Skin epidermis (tissue), 12 donors: ENCODE measurements around the gene BIRC2.
"Not testable (repeated sequence)": the region's sequence is repeated elsewhere in the genome, so short reads cannot be mapped to it uniquely, and the experiment has no call there.

Experiments used
- H3K27ac ChIP-seq, 21 experiments: fragments of 200-600 bp; sonication (generic) in 11 of 21; one replicate each; pipeline ENCODE4 v1.5.0; 2020; ENCODE audit warnings: mild to moderate bottlenecking in 3 of 21, inconsistent platforms in 2 of 21, moderate library complexity in 2 of 21
- H3K4me3 ChIP-seq, 7 experiments: fragments of 200-600 bp; sonication (generic) in 2 of 7; one replicate each; pipeline ENCODE4 v1.5.0; 2020; ENCODE audit warnings: inconsistent platforms in 2 of 7, mild to moderate bottlenecking in 2 of 7, moderate library complexity in 1 of 7

BIRC2 gene

DNA sequence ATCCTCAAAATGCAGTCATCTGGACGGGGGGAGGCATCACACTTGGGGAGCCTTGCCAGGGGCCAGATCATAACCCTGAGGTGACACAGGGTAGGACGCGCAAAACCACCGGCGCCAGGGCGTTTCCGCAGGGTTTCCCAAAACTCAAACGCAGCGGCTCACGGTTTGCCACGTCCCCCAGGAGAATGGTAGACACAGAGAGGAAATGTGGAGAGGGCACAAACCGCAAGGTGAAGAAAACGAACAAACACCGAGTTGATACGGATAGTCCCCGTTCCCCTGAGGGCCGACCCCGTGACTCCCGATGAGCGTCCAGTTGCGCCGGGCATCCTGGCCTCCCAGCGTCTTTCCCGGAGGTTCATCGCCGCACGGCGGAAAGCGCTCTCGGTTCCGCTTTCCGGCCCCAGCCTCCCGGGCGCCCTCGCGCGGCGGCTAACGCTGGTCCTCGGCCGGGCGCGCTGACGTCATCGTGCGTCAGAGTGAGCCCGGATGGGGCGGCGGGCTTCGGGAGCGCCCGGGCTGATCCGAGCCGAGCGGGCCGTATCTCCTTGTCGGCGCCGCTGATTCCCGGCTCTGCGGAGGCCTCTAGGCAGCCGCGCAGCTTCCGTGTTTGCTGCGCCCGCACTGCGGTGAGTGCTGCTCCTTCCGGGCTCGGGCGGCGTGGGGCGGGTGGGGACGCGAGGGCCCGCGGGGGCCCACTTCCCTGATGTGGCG, at the start of gene BIRC2:
Gene BIRC2 (plus strand): TSS at position 467 of the 714 bp plus-strand sequence. CDS start 2,641 bp downstream, outside the sequence.
- peak within 1 kb of the TSS; percentile 56 to 86 (median 74) for H3K4me3 ChIP-seq
- peak within 1 kb of the TSS; percentile 91 to 100 (median 99) for H3K27ac ChIP-seq

GRCh38 chr11:102300837-102301236, 46.2 kb upstream of the BIRC2 start:
- H3K27ac ChIP-seq, result peak overlapping the region in 2 of 21 experiments; percentile 26 to 59
- H3K4me3 ChIP-seq, result not testable (repeated sequence)

DNA sequence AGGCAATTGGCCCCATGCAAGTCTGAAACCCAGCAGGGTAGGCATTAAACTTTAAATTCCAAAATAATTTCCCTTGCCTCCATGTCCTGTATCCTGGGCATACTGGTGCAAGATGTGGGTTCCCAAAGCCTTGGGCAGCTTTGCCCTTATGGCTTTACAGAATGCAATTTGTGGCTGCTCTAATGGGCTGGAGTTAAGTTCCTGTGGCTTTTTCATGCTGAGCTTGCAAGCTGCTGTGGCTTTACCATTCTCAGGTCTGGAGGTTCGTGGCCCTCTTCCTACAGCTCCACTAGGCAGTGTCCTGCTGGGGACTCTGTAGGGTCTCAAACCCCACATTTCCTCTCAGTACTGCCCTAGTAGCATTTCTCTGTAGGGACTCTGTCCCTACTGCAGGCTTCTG, 44.8 kb upstream of the BIRC2 start:
- Histone ChIP-seq H3K27ac (no peak overlapping the region), H3K4me3 (no peak overlapping the region)

GRCh38 chr11:102304686-102305085, 42.3 kb upstream of the BIRC2 start:
- H3K27ac ChIP-seq, result peak overlapping the region in 5 of 21 experiments; percentile 49 to 87 (median 82)
- H3K4me3 ChIP-seq, result no peak overlapping the region

DNA sequence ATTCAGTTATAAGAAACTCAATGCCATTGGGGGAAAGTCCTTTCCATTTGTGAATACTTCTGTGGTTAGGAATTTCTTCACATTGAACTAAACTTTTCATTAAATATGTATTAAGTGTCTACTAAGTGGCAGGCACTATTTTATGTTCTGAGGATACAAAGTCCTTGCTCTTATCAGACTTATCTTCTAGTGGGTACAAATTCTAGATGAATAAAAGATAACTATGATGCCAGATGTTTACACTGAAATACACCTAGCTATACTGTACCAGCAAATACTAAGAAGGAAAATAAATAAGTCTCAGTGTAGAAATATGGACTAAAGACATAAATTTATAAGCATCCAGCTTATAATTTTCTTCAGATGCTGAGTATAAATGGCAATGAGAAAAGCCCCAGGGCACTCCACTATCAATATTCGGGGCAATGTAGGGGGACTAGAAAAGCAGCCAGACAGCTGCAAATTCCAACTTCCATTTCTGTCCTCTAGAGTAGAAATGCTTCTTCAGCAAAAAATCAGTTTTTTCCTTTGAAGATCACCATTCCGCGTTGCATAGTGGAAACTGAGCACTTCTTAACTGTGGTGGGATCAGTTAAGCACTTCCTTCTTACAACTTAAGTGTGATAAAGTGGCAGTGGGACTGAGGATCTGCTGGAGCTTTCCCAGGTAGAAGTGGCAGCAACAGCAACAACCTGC, 41.5 kb upstream of the BIRC2 start:
- H3K27ac ChIP-seq, result peak overlapping the region in 18 of 21 experiments; percentile 19 to 87 (median 59)
- no peak overlapping the region for H3K4me3 ChIP-seq

DNA sequence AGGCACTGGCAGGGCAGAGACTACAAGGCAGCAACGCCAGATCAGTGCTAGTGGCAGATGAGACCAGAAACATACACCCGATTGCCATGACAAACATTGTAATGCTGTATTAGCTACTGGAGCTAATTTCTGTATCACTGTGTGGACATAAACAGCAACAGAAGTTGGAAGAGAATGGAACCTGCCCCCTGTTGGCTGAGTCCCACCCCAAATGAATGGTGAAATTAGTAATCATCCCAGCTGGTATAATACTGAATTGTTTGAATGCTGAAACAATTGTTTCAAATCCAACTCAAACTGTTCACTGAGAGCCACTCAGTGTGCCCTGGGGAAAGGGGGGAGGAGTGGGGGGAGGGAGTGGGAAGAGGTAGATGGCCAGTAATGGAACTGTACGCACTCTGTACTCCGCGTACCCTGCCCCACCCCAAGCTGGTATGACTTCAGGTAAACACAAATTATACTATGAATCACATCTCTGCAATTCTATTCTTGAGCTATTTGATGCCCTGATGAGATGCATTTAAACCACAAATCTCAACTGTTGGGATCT, 40.9 kb upstream of the BIRC2 start:
- no peak overlapping the region for H3K4me3 ChIP-seq
- H3K27ac ChIP-seq, result peak overlapping the region in 18 of 21 experiments; percentile 19 to 87 (median 59)

GRCh38 chr11:102306817-102307726, 39.9 kb upstream of the BIRC2 start:
- peak overlapping the region in 13 of 21 experiments; percentile 12 to 87 (median 66) for H3K27ac ChIP-seq

GRCh38 chr11:102307727-102308038, 39.3 kb upstream of the BIRC2 start:
- Histone ChIP-seq H3K4me3 (no peak overlapping the region), H3K27ac (peak overlapping the region in 6 of 21 experiments; percentile 19 to 86 (median 72))

More at GRCh38 chr11:102306817-102307726, 39.9 kb upstream of the BIRC2 start:
- H3K4me3 ChIP-seq, result no peak overlapping the region

DNA sequence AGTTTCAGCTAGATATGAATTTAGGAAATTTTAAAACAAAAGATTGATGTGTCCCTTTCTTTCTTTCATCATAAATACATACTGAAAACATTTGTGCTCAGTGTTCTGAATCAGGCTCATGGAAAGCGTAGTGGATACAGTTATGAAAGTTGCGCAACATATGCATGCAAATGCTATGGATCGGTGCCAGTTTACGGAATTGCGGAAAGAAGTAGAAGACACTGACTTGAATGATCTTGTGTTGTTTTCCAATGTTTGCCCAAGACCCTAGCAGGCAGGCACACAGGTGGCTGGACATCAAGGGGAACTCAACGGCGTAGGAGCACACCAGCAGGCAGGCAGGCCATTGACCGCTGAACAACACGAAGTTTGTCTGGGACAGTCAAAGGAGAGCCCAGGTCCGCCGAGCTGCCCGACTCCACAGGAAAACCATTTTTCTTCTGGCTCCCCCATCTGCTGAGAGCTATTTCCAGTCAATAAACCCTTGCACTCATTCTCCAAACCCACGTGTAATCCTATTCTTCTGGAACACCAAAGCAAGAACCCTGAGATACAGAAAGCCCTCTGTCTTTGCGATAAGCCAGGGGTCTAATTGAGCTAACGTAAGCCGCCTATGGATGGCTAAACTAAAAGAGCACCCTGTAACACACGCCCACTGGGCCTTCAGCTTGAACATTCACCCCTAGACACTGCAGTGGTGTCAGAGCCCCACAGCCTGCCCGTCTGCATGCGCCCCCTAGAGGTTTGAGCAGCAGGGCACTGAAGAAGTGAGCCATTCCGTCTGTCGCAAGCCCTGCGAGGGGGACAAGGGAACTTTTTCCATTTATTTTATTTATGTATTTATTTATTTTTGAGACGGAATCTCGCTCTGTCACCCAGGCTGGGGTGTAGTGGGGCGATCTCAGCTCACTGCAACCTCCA, 37.1 kb upstream of the BIRC2 start:
- H3K27ac ChIP-seq, result no peak overlapping the region
- no peak overlapping the region for H3K4me3 ChIP-seq

DNA sequence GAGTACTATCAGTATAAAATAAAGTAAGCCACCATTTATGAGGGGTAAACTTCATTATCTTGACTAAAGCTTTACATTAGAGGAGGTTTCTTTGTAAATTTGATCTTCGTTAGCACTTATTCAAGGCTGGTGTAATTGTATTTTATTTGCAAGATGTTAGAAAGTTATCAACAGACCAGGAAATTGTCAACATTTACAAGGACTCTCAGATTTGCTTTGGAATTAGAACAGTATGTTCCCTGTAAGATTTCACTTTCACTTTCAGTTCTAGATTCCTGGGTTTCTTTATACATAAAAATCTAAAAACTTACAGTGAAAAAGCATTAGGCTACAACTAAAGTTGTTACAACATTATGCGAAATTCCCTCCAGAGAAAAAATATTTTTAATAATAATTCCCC, 34.3 kb upstream of the BIRC2 start:
- H3K27ac ChIP-seq, result peak overlapping the region in 20 of 21 experiments; percentile 15 to 87 (median 67)
- peak overlapping the region in 2 of 7 experiments; percentile 2 to 18 for H3K4me3 ChIP-seq

GRCh38 chr11:102313238-102313940, 33.6 kb upstream of the BIRC2 start:
- peak overlapping the region in 2 of 7 experiments; percentile 2 to 18 for H3K4me3 ChIP-seq

GRCh38 chr11:102314784-102315183, 32.2 kb upstream of the BIRC2 start:
- H3K27ac ChIP-seq, result peak overlapping the region in 13 of 21 experiments; percentile 0 to 88 (median 63)

More at GRCh38 chr11:102313238-102313940, 33.6 kb upstream of the BIRC2 start:
- H3K27ac ChIP-seq, result peak overlapping the region in 20 of 21 experiments; percentile 15 to 87 (median 67)

DNA sequence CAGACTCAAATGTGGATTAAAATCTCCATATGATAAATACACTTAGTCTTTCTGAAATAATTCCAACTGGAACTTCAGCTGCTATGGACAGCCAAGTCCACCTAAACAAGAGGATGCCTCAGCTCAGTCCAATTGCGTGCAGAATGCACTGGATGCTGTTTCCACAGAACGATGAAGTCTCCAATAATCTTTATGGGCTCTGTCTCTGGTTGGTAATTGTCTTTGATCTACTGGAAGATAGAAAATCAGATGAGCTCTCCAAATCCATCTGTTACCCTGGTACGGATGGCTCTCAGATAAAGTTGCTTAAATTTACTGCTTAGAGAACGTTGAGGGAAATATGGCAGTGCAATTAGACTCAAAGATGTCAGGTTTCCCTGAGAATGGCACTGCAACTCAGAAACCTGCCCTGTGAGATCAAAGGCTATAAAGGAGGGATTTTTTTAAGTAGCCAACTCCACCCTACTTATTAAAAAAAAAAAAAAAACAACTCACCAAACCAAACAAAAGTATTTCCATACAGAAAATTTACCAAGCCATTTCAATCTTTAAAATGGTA, 30.6 kb upstream of the BIRC2 start:
- Histone ChIP-seq H3K4me3 (peak overlapping the region in 4 of 7 experiments; percentile 41 to 59 (median 50)), H3K27ac (peak overlapping the region in 15 of 21 experiments; percentile 74 to 92 (median 86))

More at GRCh38 chr11:102314784-102315183, 32.2 kb upstream of the BIRC2 start:
- H3K4me3 ChIP-seq, result no peak overlapping the region

GRCh38 chr11:102317099-102317767, 29.8 kb upstream of the BIRC2 start, which contains the start of gene BIRC3:
Gene BIRC3 (plus strand): TSS chr11:102317484. CDS start chr11:102324510, 7,026 bp downstream.
- Histone ChIP-seq H3K27ac (peak within 1 kb of the TSS; percentile 6 to 92 (median 84)), H3K4me3 (peak within 1 kb of the TSS; percentile 37 to 59 (median 45))

- peak overlapping the region; percentile 37 to 59 (median 45) for H3K4me3 ChIP-seq
- peak overlapping the region; percentile 6 to 92 (median 84) for H3K27ac ChIP-seq
These were observed 29.3 kb upstream of the BIRC2 start for GRCh38 chr11:102317768-102318103.

GRCh38 chr11:102318469-102318868, 28.5 kb upstream of the BIRC2 start:
- Histone ChIP-seq H3K4me3 (peak overlapping the region; percentile 37 to 59 (median 45)), H3K27ac (peak overlapping the region in 15 of 21 experiments; percentile 56 to 92 (median 86))

- H3K4me3 ChIP-seq, result peak overlapping the region; percentile 5 to 59 (median 41)
- H3K27ac ChIP-seq, result peak overlapping the region in 11 of 21 experiments; percentile 3 to 92 (median 85)
These were observed 27.5 kb upstream of the BIRC2 start for GRCh38 chr11:102319544-102319943.
